K562 (cell line): ENCODE results near the gene WDR76. TPM values are rescaled to one million over a fixed set of nuclear protein-coding genes. Genes with fewer than 3 reads are reported as not detected.
A peak's percentile ranks its signal among the peaks of the same experiment; 100 is the strongest.

Source experiments
- CLOCK ChIP-seq: fragments of 250-450 bp; sonication (Bioruptor Pico); IDR thresholded peaks from 2 replicates; pipeline ENCODE4 v1.4.0; 2020; ENCODE audit warnings: mild to moderate bottlenecking, moderate library complexity, borderline replicate concordance
- CREBBP ChIP-seq: IDR thresholded peaks from one replicate; pipeline ENCODE4 v1.6.1; 2012; ENCODE audit warnings: low read depth, mild to moderate bottlenecking, control low read depth, inconsistent platforms, low read length
- EHMT2 ChIP-seq: fragments of 450-650 bp; IDR thresholded peaks from 2 replicates; pipeline ENCODE4 v1.6.1; 2018; ENCODE audit warnings: antibody characterized with exemption
- ETS2 ChIP-seq: IDR thresholded peaks from 2 replicates; pipeline ENCODE4 v1.6.1; 2016; ENCODE audit warnings: borderline replicate concordance, missing genetic modification characterization, mild to moderate bottlenecking, moderate library complexity, missing compliant biosample characterization; ENCODE audit not compliant: poor library complexity, severe bottlenecking
- FOXK2 ChIP-seq, 2 experiments: fragments of 450-650 bp; IDR thresholded peaks in 1 of 2; conservative IDR thresholded peaks in 1 of 2; 2 replicates each; pipeline ENCODE4 v1.6.1; 2016; ENCODE audit warnings: low read depth in 2 of 2, mild to moderate bottlenecking in 1 of 2
- GABPB2 ChIP-seq: fragments of 250-450 bp; sonication (Bioruptor Pico); conservative IDR thresholded peaks from 2 replicates; pipeline ENCODE4 v1.5.1; 2021; ENCODE audit warnings: mild to moderate bottlenecking
- HES1 ChIP-seq: fragments of 450-650 bp; IDR thresholded peaks from 2 replicates; pipeline ENCODE4 v1.6.1; 2016; ENCODE audit warnings: low read depth, mild to moderate bottlenecking, moderate library complexity
- LCOR ChIP-seq: sonication (generic); formaldehyde crosslinking; IDR thresholded peaks from 2 replicates; pipeline ENCODE4 v1.8.0; 2022; ENCODE audit warnings: mild to moderate bottlenecking, missing genetic modification reagents
- MAFG ChIP-seq: fragments of 450-650 bp; conservative IDR thresholded peaks from 2 replicates; pipeline ENCODE4 v1.6.1; 2016; ENCODE audit warnings: missing genetic modification characterization, missing compliant biosample characterization
- MXD1 ChIP-seq: fragments of 250-450 bp; sonication (Bioruptor Pico); IDR thresholded peaks from 2 replicates; pipeline ENCODE4 v1.8.0; 2021; ENCODE audit warnings: borderline replicate concordance, mild to moderate bottlenecking, moderate library complexity; ENCODE audit not compliant: poor library complexity, severe bottlenecking
- NONO ChIP-seq, 2 experiments: fragments of 200-400 bp in 1 of 2; fragments of 450-650 bp in 1 of 2; formaldehyde crosslinking in 1 of 2; IDR thresholded peaks; 2 replicates each; pipeline ENCODE4 v1.6.1; 2017; ENCODE audit warnings: low read depth in 2 of 2, mild to moderate bottlenecking in 2 of 2, moderate library complexity in 2 of 2, low read length in 1 of 2
- TBL1XR1 ChIP-seq, 2 experiments: IDR thresholded peaks; 2 replicates each; pipeline ENCODE4 v1.6.1; 2012; ENCODE audit warnings: improper control_type of control experiment in 2 of 2, low read length in 2 of 2, mild to moderate bottlenecking in 1 of 2
- ZBTB5 ChIP-seq: fragments of 450-650 bp; IDR thresholded peaks from 2 replicates; pipeline ENCODE4 v1.6.1; 2017; ENCODE audit warnings: antibody characterized with exemption
- ZNF282 ChIP-seq: sonication (generic); formaldehyde crosslinking; IDR thresholded peaks from 2 replicates; pipeline ENCODE4 v1.8.1; 2023; ENCODE audit warnings: missing genetic modification reagents
- ZNF347 ChIP-seq: fragments of 450-650 bp; formaldehyde crosslinking; IDR thresholded peaks from 2 replicates; pipeline ENCODE4 v1.4.0; 2020; ENCODE audit warnings: low read depth, mild to moderate bottlenecking, moderate library complexity
- ZNF395 ChIP-seq: fragments of 200-800 bp; sonication (Bioruptor generic); IDR thresholded peaks from 2 replicates; pipeline ENCODE4 v1.6.1; 2017; ENCODE audit warnings: missing genetic modification characterization, missing compliant biosample characterization
- ZNF436 ChIP-seq: fragments of 250-450, 450-650 bp; sonication (Bioruptor Pico); formaldehyde crosslinking; IDR thresholded peaks from 2 replicates; pipeline ENCODE4 v1.7.0; 2020; ENCODE audit warnings: mild to moderate bottlenecking
- ZNF77 ChIP-seq: fragments of 250-450 bp; sonication (Bioruptor Pico); IDR thresholded peaks from 2 replicates; pipeline ENCODE4 v1.5.0; 2020
- ZNF79 ChIP-seq: fragments of 250-450 bp; sonication (Bioruptor Pico); IDR thresholded peaks from 2 replicates; pipeline ENCODE4 v1.4.0; 2020; ENCODE audit warnings: low read depth, mild to moderate bottlenecking, moderate library complexity
- polyA plus RNA-seq, 8 experiments: library from polyadenylated mRNA; depleted of rRNA in 4 of 8; stranded (reverse) in 5 of 8; unstranded in 3 of 8; fragments of >200 nt; fragmentation: Nextera tagmentation in 2 of 8; fragmentation: Illumina TruSeq in 1 of 8; extraction: Ambion mirVana in 2 of 8; extraction: Trizol in 1 of 8; gene quantifications; 2 replicates each; pipeline versions ENCODE4 v1.2.1 to v1.2.3, GENCODE V29; 2011 to 2014; ENCODE audit warnings: inconsistent platforms in 1 of 8, missing spikeins in 1 of 8
- total RNA-seq, 7 experiments: library from RNA; depleted of rRNA in 6 of 7; stranded (reverse); fragments of >200 nt in 6 of 7; fragmentation: Illumina TruSeq in 2 of 7; extraction: Trizol in 2 of 7; gene quantifications; 2 replicates each; pipeline versions ENCODE4 v1.2.1 to v1.2.3, GENCODE V29; 2011 to 2021; ENCODE audit warnings: low replicate concordance in 1 of 7

WDR76 gene
- total and polyA plus RNA-seq, 9 of the 15 experiments (the other 6 are each of a cell fraction or from before 2014, with no cell fraction given): 9.8 to 69.5 (median 44.4) TPM

- TF ChIP-seq ZBTB5 (peak; percentile 80), MXD1 (CRISPR knock-in tag) (no peak), EHMT2 (no peak), CREBBP (no peak), ZNF77 (CRISPR knock-in tag) (no peak), HES1 (no peak), FOXK2 (conservative IDR thresholded peaks at IDR 0.05 in 1 of 2, IDR thresholded peaks at IDR 0.05 in 1 of 2; ENCODE audit: low read depth in 2 of 2) (peak; percentile 77 to 89; a peak in 3 of 4 replicates), LCOR (CRISPR knock-in tag) (peak; percentile 99), ZNF282 (CRISPR knock-in tag) (no peak), NONO (IDR thresholded peaks at IDR 0.05; ENCODE audit: low read depth in 2 of 2, low read length in 1 of 2) (0 out of 4 replicates have a peak, but pooled peaks of 1 of the 2 experiments have one; percentile 40), GABPB2 (CRISPR knock-in tag) (no peak), ZNF347 (CRISPR knock-in tag) (no peak), CLOCK (CRISPR knock-in tag) (no peak), TBL1XR1 (IDR thresholded peaks at IDR 0.05; ENCODE audit: low read length in 2 of 2) (peak; percentile 41 to 50; a peak in 2 of 4 replicates), ZNF395 (peak; percentile 92), ZNF436 (CRISPR knock-in tag) (no peak), MAFG (tag) (0 out of 2 replicates have a peak, but pooled peaks have one; percentile 4), ETS2 (tag) (no peak), ZNF79 (CRISPR knock-in tag) (no peak)
Measured at GRCh38 chr15:43824302-43825246, 2.2 kb upstream of the WDR76 start, which contains the start of gene MFAP1 (continued).
